ENCODE results near the gene RADIL. TPM values are rescaled to one million over a fixed set of nuclear protein-coding genes. Genes with fewer than 3 reads are reported as not detected.

Gene RADIL
- polyA plus RNA-seq, 1 donor (not counting 4 experiments of a cell fraction or from before 2014, with no cell fraction given), result not detected

- Histone ChIP-seq H3K9me1 (ENCODE audit: control insufficient read depth, extremely low read depth, insufficient read depth, low read length) (no peaks in the 10 kb centered on the region), H3K9me3 (ENCODE audit: control insufficient read depth, low read depth, low read length) (no peaks in the 10 kb centered on the region), H3K36me3 (ENCODE audit: control insufficient read depth in 2 of 2, extremely low read depth in 1 of 2, insufficient read depth in 2 of 2, low read length in 2 of 2) (peaks cover 14 to 29% of the 10 kb centered on the region in 2 experiments), H3K27me3 (ENCODE audit: control insufficient read depth, extremely low read depth, insufficient read depth, low read length) (no peaks in the 10 kb centered on the region), H4K20me1 (ENCODE audit: control insufficient read depth, extremely low read depth, insufficient read depth, low read length) (peaks cover 9% of the 10 kb centered on the region), H3K4me2 (ENCODE audit: control insufficient read depth, extremely low read depth, insufficient read depth, low read depth, low read length) (no peak overlapping the region), H3K4me1 (ENCODE audit: control insufficient read depth, extremely low read depth, insufficient read depth, low read length) (no peaks in the 10 kb centered on the region), H2AFZ (ENCODE audit: control insufficient read depth, low read length) (no peak overlapping the region), H3K4me3 (ENCODE audit: control insufficient read depth in 2 of 3, extremely low read depth in 1 of 3, insufficient read depth in 2 of 3, low read depth in 1 of 3, low read length in 3 of 3) (no peak overlapping the region), H3K79me2 (ENCODE audit: control insufficient read depth, insufficient read depth, low read length) (peaks cover 57% of the 10 kb centered on the region), H3K9ac (ENCODE audit: control insufficient read depth, extremely low read depth, insufficient read depth, low read length) (no peak overlapping the region), H3K27ac (ENCODE audit: control insufficient read depth, insufficient read depth, low read length) (no peak overlapping the region)
- dilution Hi-C loops (cut with MboI; ENCODE audit: extremely low pct_ligation_motif_present, low sequenced_read_pairs), result no loop called here
- DNase-seq (ENCODE audit: low read depth, low spot score) (no peak), FAIRE-seq (no peak)
- TF ChIP-seq CTCF (optimal IDR thresholded peaks at IDR 0.05 in 1 of 3, IDR thresholded peaks at IDR 0.05 in 1 of 3, conservative IDR thresholded peaks at IDR 0.05 in 1 of 3; ENCODE audit: extremely low read depth in 1 of 3, insufficient read depth in 2 of 3, low read length in 3 of 3) (no peak), EZH2 (IDR thresholded peaks at IDR 0.05; ENCODE audit: low read length) (no peak)
These were observed 132.0 kb downstream of the RADIL start for GRCh38 chr7:4751398-4751947.

- Histone ChIP-seq H3K27me3 (ENCODE audit: control insufficient read depth, extremely low read depth, insufficient read depth, low read length) (no peaks in the 10 kb centered on the region), H4K20me1 (ENCODE audit: control insufficient read depth, extremely low read depth, insufficient read depth, low read length) (peaks cover 9% of the 10 kb centered on the region), H2AFZ (ENCODE audit: control insufficient read depth, low read length) (no peak overlapping the region), H3K9me1 (ENCODE audit: control insufficient read depth, extremely low read depth, insufficient read depth, low read length) (no peaks in the 10 kb centered on the region), H3K4me1 (ENCODE audit: control insufficient read depth, extremely low read depth, insufficient read depth, low read length) (peaks cover 4% of the 10 kb centered on the region), H3K9me3 (ENCODE audit: control insufficient read depth, low read depth, low read length) (no peaks in the 10 kb centered on the region), H3K36me3 (ENCODE audit: control insufficient read depth in 2 of 2, extremely low read depth in 1 of 2, insufficient read depth in 2 of 2, low read length in 2 of 2) (peaks cover 15 to 19% of the 10 kb centered on the region in 2 experiments), H3K4me3 (ENCODE audit: control insufficient read depth in 2 of 3, extremely low read depth in 1 of 3, insufficient read depth in 2 of 3, low read depth in 1 of 3, low read length in 3 of 3) (no peak overlapping the region), H3K79me2 (ENCODE audit: control insufficient read depth, insufficient read depth, low read length) (peaks cover 58% of the 10 kb centered on the region), H3K4me2 (ENCODE audit: control insufficient read depth, extremely low read depth, insufficient read depth, low read depth, low read length) (no peak overlapping the region), H3K27ac (ENCODE audit: control insufficient read depth, insufficient read depth, low read length) (no peak overlapping the region), H3K9ac (ENCODE audit: control insufficient read depth, extremely low read depth, insufficient read depth, low read length) (no peak overlapping the region)
- dilution Hi-C loops (cut with MboI; ENCODE audit: extremely low pct_ligation_motif_present, low sequenced_read_pairs), result no loop called here
- DNase-seq (ENCODE audit: low read depth, low spot score) (no peak), FAIRE-seq (no peak)
- TF ChIP-seq EZH2 (IDR thresholded peaks at IDR 0.05; ENCODE audit: low read length), result no peak
- no peak for TF ChIP-seq CTCF (optimal IDR thresholded peaks at IDR 0.05 in 1 of 3, IDR thresholded peaks at IDR 0.05 in 1 of 3, conservative IDR thresholded peaks at IDR 0.05 in 1 of 3; ENCODE audit: extremely low read depth in 1 of 3, insufficient read depth in 2 of 3, low read length in 3 of 3)
These were observed 133.7 kb downstream of the RADIL start for GRCh38 chr7:4749798-4750197.

All from keratinocyte (primary cell).